Tibial artery (tissue), 4 donors: ENCODE data around the gene TNFRSF8.

ENCODE experiments used
- DNase-seq, 2 donors: peaks; one replicate each; pipeline ENCODE4 v3.0.0-alpha.2; 2019
- H3K27ac ChIP-seq, 2 donors: fragments of 200-600 bp; sonication (generic) in 1 of 2; 1 replicate in 1 of 2; 2 replicates in 1 of 2; pipeline ENCODE4 v1.5.1; 2018 to 2019; ENCODE audit warnings: mild to moderate bottlenecking in 1 of 2
- H3K27me3 ChIP-seq, 2 donors: fragments of 200-600 bp; sonication (generic) in 1 of 2; one replicate each; pipeline versions ENCODE4 v1.5.1 to v1.6.0; 2016 to 2019
- H3K36me3 ChIP-seq, 3 donors: fragments of 200-600 bp; sonication (generic) in 2 of 3; one replicate each; pipeline ENCODE4 v1.5.1; 2016 to 2019; ENCODE audit warnings: mild to moderate bottlenecking in 2 of 3
- H3K4me1 ChIP-seq, 4 donors: fragments of 200-600 bp; sonication (generic) in 2 of 4; 1 replicate in 3 of 4; 2 replicates in 1 of 4; pipeline ENCODE4 v1.5.1; 2016 to 2019
- H3K4me3 ChIP-seq, 2 donors: fragments of 200-600 bp; sonication (generic) in 1 of 2; 1 replicate in 1 of 2; 2 replicates in 1 of 2; pipeline ENCODE4 v1.5.1; 2018 to 2019; ENCODE audit warnings: mild to moderate bottlenecking in 2 of 2
- H3K9me3 ChIP-seq, 3 donors: fragments of 200-600 bp; sonication (generic) in 1 of 3; one replicate each; pipeline ENCODE4 v1.5.1; 2016 to 2019
- CTCF ChIP-seq, 2 experiments: fragments of 200-600 bp in 1 of 2; fragments of 450-650 bp in 1 of 2; IDR thresholded peaks; one replicate each; pipeline ENCODE4 v1.5.1; 2017 to 2019; ENCODE audit warnings: antibody characterized with exemption in 2 of 2, mild to moderate bottlenecking in 1 of 2, moderate library complexity in 1 of 2
- intact Hi-C: fragments of 100-400 bp; cut with DNase I; formaldehyde crosslinking; loops from one replicate; pipeline ENCODE4 v1.15.0; 2023; ENCODE audit warnings: low total_unique reads

The TNFRSF8 gene

GRCh38 chr1:12082988-12083387, 19.9 kb downstream of the TNFRSF8 start:
- Histone ChIP-seq H3K27ac (no peak overlapping the region), H3K27me3 (peaks cover 0 to 30% of the 10 kb centered on the region in 2 donors)
- intact Hi-C loops = no loop called here

GRCh38 chr1:12083766-12084165, 20.7 kb downstream of the TNFRSF8 start:
- intact Hi-C loops = no loop called here
- Histone ChIP-seq H3K4me1 (peaks cover 0 to 3% (median 0%) of the 10 kb centered on the region in 4 donors), H3K27me3 (peaks cover 0 to 23% of the 10 kb centered on the region in 2 donors), H3K4me3 (no peak overlapping the region), H3K27ac (no peak overlapping the region), H3K9me3 (no peaks in the 10 kb centered on the region), H3K36me3 (no peaks in the 10 kb centered on the region)
- TF ChIP-seq CTCF (IDR thresholded peaks at IDR 0.05) = no peak
- DNase-seq = no peak

More at GRCh38 chr1:12082988-12083387, 19.9 kb downstream of the TNFRSF8 start:
- Histone ChIP-seq H3K9me3 (no peaks in the 10 kb centered on the region), H3K4me1 (peaks cover 0 to 3% (median 0%) of the 10 kb centered on the region in 4 donors), H3K4me3 (no peak overlapping the region), H3K36me3 (no peaks in the 10 kb centered on the region)
- no peak for DNase-seq
- no peak for TF ChIP-seq CTCF (IDR thresholded peaks at IDR 0.05)

GRCh38 chr1:12085643-12086260, 22.6 kb downstream of the TNFRSF8 start:
- no peak for DNase-seq
- H3K4me1 ChIP-seq = no peaks in the 10 kb centered on the region
- H3K27ac ChIP-seq = no peak overlapping the region
- intact Hi-C loops = no loop called here
- H3K4me3 ChIP-seq = no peak overlapping the region
- TF ChIP-seq CTCF (IDR thresholded peaks at IDR 0.05) = no peak
- H3K9me3 ChIP-seq = no peaks in the 10 kb centered on the region
- H3K36me3 ChIP-seq = no peaks in the 10 kb centered on the region
- H3K27me3 ChIP-seq = peaks cover 0 to 6% of the 10 kb centered on the region in 2 donors

GRCh38 chr1:12087797-12088314, 24.8 kb downstream of the TNFRSF8 start:
- Histone ChIP-seq H3K27ac (no peak overlapping the region), H3K4me1 (no peaks in the 10 kb centered on the region), H3K4me3 (no peak overlapping the region), H3K27me3 (no peaks in the 10 kb centered on the region), H3K9me3 (no peaks in the 10 kb centered on the region), H3K36me3 (no peaks in the 10 kb centered on the region)
- no peak for TF ChIP-seq CTCF (IDR thresholded peaks at IDR 0.05)
- DNase-seq = no peak
- intact Hi-C loops = no loop called here

GRCh38 chr1:12088607-12089006, 25.5 kb downstream of the TNFRSF8 start:
- no peak for DNase-seq
- no peak overlapping the region for H3K27ac ChIP-seq

More at GRCh38 chr1:12088607-12089006, 25.5 kb downstream of the TNFRSF8 start:
- no peak for TF ChIP-seq CTCF (IDR thresholded peaks at IDR 0.05)
- no peaks in the 10 kb centered on the region for H3K4me1 ChIP-seq
- H3K9me3 ChIP-seq = no peaks in the 10 kb centered on the region
- H3K27me3 ChIP-seq = no peaks in the 10 kb centered on the region
- no peaks in the 10 kb centered on the region for H3K36me3 ChIP-seq
- intact Hi-C loops = no loop called here
- H3K4me3 ChIP-seq = no peak overlapping the region
